ENCODE results near the gene SLC26A11.

The SLC26A11 gene

DNA sequence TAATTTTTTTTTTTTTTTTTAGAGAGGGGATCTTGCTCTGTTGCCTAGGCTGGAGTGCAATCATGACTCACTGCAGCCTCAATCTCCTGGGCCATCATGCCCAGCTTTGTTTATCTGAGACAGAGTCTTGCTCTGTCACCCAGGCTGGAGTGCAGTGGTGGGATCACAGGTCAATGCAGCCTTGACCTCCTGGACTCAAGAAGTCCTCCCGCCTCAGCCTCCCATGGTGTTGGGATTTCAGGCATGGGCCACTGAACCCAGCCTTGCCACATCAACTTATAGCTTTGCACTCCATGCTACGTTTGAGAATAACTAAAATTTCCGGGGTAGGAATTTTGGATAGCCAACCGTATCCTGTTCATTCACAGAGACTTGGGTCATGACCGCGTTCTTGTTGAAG is 71.0 kb downstream of the SLC26A11 start:
- no peak for ATAC-seq
- TF ChIP-seq, protein P1, sequence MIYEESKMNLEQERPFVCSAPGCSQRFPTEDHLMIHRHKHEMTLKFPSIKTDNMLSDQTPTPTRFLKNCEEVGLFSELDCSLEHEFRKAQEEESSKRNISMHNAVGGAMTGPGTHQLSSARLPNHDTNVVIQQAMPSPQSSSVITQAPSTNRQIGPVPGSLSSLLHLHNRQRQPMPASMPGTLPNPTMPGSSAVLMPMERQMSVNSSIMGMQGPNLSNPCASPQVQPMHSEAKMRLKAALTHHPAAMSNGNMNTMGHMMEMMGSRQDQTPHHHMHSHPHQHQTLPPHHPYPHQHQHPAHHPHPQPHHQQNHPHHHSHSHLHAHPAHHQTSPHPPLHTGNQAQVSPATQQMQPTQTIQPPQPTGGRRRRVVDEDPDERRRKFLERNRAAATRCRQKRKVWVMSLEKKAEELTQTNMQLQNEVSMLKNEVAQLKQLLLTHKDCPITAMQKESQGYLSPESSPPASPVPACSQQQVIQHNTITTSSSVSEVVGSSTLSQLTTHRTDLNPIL (CRISPR knock-in tag; IDR thresholded peaks at IDR 0.05; ENCODE audit: low read depth), result no peak
- TF ChIP-seq CSRNP3 (CRISPR knock-in tag; IDR thresholded peaks at IDR 0.05) (no peak), ZNF8 (CRISPR knock-in tag; IDR thresholded peaks at IDR 0.05) (no peak), GLIS3 (CRISPR knock-in tag; IDR thresholded peaks at IDR 0.05) (no peak), TCF4 (CRISPR knock-in tag; IDR thresholded peaks at IDR 0.05; ENCODE audit: borderline replicate concordance) (no peak), ZFP3 (CRISPR knock-in tag; IDR thresholded peaks at IDR 0.05) (no peak), ISL1 (CRISPR knock-in tag; IDR thresholded peaks at IDR 0.05) (no peak), ESRRG (CRISPR knock-in tag; IDR thresholded peaks at IDR 0.05) (no peak), RARB (CRISPR knock-in tag; IDR thresholded peaks at IDR 0.05) (no peak), ZNF70 (CRISPR knock-in tag; IDR thresholded peaks at IDR 0.05) (no peak), ZC3H10 (CRISPR knock-in tag; IDR thresholded peaks at IDR 0.05) (no peak), TSHZ2 (CRISPR knock-in tag; IDR thresholded peaks at IDR 0.05) (no peak), OSR1 (CRISPR knock-in tag; IDR thresholded peaks at IDR 0.05) (no peak), PPARA (CRISPR knock-in tag; IDR thresholded peaks at IDR 0.05; ENCODE audit: borderline replicate concordance) (no peak), ZNF565 (CRISPR knock-in tag; conservative IDR thresholded peaks at IDR 0.05; ENCODE audit: low read depth) (no peak), BACH2 (CRISPR knock-in tag; IDR thresholded peaks at IDR 0.05; ENCODE audit: borderline replicate concordance) (no peak), ARNTL (CRISPR knock-in tag; IDR thresholded peaks at IDR 0.05; ENCODE audit: borderline replicate concordance, low read depth) (no peak), SNAI2 (CRISPR knock-in tag; IDR thresholded peaks at IDR 0.05) (no peak), ZFP30 (CRISPR knock-in tag; IDR thresholded peaks at IDR 0.05) (no peak), POU6F1 (CRISPR knock-in tag; IDR thresholded peaks at IDR 0.05; ENCODE audit: borderline replicate concordance, low read depth) (no peak)

DNA sequence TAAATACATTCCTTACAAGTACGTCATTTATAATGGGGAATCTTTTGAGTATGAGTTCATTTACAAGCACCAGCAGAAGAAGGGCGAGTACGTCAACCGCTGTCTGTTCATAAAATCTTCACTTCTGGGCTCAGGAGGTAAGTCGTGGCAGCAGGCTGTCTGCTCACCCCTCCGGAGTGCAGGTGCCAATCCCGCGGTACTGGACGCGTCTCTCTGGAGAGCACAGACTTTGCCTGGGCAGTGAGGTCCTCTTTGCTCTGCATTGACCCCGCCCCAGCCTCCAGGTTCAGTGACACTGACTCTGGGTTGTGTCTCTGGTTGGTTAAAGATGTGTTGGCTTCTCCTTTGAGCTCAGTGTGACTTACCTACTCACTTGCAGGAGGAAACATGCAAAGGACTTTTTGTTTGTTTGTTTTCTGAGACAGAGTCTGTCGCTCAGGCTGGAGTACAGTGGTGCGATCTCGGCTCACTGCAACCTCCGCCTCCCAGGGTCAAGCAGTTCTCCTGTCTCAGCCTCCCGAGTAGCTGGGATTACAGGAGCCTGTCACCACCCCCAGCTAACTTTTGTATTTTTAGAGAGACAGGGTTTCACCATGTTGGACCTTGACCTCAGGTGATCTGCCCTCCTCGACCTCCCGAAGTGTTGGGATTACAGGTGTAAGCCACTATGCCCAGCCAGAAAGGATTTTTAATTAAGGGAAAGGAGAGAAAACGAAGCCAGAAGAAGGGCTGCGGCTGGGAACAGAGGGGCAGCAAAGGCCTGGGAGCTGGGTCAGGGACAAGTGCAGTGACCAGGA is 71.7 kb downstream of the SLC26A11 start:
- TF ChIP-seq ZFP30 (CRISPR knock-in tag; IDR thresholded peaks at IDR 0.05) (no peak), SNAI2 (CRISPR knock-in tag; IDR thresholded peaks at IDR 0.05) (no peak), ZNF8 (CRISPR knock-in tag; IDR thresholded peaks at IDR 0.05) (no peak), POU6F1 (CRISPR knock-in tag; IDR thresholded peaks at IDR 0.05; ENCODE audit: borderline replicate concordance, low read depth) (no peak), RARB (CRISPR knock-in tag; IDR thresholded peaks at IDR 0.05) (no peak), OSR1 (CRISPR knock-in tag; IDR thresholded peaks at IDR 0.05) (no peak), ESRRG (CRISPR knock-in tag; IDR thresholded peaks at IDR 0.05) (no peak), ARNTL (CRISPR knock-in tag; IDR thresholded peaks at IDR 0.05; ENCODE audit: borderline replicate concordance, low read depth) (no peak), TCF4 (CRISPR knock-in tag; IDR thresholded peaks at IDR 0.05; ENCODE audit: borderline replicate concordance) (no peak), ZC3H10 (CRISPR knock-in tag; IDR thresholded peaks at IDR 0.05) (no peak), ZFP3 (CRISPR knock-in tag; IDR thresholded peaks at IDR 0.05) (no peak), CSDC2 (CRISPR knock-in tag; IDR thresholded peaks at IDR 0.05) (no peak), ZNF70 (CRISPR knock-in tag; IDR thresholded peaks at IDR 0.05) (no peak)
- TF ChIP-seq, protein P2, sequence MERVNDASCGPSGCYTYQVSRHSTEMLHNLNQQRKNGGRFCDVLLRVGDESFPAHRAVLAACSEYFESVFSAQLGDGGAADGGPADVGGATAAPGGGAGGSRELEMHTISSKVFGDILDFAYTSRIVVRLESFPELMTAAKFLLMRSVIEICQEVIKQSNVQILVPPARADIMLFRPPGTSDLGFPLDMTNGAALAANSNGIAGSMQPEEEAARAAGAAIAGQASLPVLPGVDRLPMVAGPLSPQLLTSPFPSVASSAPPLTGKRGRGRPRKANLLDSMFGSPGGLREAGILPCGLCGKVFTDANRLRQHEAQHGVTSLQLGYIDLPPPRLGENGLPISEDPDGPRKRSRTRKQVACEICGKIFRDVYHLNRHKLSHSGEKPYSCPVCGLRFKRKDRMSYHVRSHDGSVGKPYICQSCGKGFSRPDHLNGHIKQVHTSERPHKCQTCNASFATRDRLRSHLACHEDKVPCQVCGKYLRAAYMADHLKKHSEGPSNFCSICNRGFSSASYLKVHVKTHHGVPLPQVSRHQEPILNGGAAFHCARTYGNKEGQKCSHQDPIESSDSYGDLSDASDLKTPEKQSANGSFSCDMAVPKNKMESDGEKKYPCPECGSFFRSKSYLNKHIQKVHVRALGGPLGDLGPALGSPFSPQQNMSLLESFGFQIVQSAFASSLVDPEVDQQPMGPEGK (CRISPR knock-in tag; IDR thresholded peaks at IDR 0.05; ENCODE audit: borderline replicate concordance), result no peak
- TF ChIP-seq, protein P1 (CRISPR knock-in tag; IDR thresholded peaks at IDR 0.05; ENCODE audit: low read depth), result no peak
- ATAC-seq, result no peak
